ENCODE results near the gene SLC28A1. TPM values are rescaled to one million over a fixed set of nuclear protein-coding genes. Genes with fewer than 3 reads are reported as not detected.

Gene SLC28A1
- total RNA-seq, 1 donor from 2014 or later: 0.19 TPM

DNA sequence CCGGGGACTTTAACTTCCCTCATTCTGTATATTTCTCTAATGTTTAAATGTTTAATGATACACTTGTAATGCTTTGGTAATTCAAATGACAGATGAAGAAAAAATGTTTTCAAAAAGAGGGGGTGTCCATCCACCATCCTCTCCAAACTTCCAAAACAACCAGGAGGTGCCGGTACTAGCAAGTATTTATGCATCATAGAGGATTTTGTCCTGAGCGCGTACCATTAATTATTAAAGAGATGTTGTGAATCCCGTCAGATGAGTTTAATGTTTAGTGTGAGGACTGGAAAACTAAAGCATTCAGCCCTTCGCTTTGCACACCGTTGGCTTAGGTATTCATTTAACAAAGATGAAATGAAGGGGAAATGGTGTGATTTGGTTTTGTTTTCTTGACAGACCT, 1.3 kb downstream of the SLC28A1 start:
- DNase-seq (ENCODE audit: low spot score): no peak

DNA sequence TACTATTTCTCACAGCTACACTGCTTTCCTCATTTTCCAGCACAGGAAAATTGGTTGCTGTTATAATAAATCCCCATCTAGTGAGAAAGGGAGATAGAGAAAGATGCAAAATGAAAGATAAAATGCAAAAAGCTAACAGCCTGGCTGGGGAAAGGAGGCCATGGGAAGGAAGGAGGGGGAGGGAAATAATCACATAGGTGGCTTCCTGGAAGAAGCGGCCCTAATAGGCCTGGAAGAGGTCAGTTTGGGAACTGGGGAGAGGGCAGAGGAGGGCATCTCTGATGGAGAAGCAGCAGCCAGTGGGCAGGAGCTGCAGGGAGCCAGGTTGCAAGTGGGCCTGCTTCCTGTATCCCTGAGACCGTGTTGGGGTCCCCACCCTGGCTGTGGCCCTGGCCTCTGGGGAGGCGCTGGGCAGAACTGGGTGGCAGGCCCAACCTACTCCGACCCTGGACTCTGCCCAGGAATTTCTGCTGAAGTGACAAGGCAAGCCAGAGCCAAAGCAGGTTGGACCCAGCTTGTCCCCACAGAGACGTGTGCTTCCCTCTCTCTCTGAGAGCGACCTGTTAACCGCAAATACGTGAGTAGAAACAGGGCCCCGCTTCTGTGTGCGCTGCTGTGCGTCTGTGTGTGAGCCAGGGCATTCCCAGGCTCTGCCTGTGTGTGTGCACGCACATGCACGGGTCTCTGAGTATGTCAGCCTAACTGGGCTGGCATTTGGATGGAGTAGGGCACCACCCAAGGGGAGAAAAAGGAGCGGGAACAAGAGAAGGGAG, 1.9 kb downstream of the SLC28A1 start:
- peak; percentile 68 for DNase-seq (ENCODE audit: low spot score)

DNA sequence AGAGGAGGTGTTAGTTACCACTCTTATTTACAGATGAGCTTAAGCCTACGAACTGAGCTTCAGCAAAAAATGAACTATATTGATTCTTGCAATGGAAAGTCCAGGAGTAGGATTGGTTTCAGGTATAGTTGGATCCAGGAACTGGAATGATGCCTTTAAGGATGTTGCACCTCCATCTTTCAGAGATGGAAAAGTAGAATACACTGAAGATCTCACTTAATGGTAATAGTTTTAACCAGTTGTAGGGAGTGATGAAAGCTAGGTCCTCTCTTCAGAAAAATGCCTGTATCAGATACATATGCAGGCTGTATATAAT, 2.5 kb downstream of the SLC28A1 start:
- no peak for DNase-seq (ENCODE audit: low spot score)

- DNase-seq (ENCODE audit: low spot score): no peak
Observed at GRCh38 chr15:84887938-84888337, 3.5 kb downstream of the SLC28A1 start.

DNA sequence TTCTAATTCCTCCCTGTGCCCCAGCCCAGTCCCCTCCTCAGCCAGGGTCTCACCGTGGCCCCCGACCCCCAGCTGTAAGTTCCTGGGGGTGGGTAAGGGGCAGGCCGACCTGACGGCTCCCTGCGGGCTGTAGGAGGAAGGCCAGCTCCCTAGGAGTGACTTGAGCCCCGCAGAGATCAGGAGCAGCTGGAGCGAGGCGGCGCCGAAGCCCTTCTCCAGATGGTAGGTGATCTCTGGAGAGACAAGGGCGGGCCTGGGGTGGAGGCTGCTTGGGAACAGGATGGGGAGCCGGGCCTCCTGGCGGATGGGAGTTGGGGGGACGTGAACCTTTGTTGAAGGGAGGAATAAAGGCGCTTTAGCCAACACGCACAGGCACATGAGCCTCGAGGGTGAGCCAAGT, 4.2 kb downstream of the SLC28A1 start:
- no peak for DNase-seq (ENCODE audit: low spot score)

- DNase-seq (ENCODE audit: low spot score): no peak
Observed at GRCh38 chr15:84889313-84889990, 5.0 kb downstream of the SLC28A1 start.

GRCh38 chr15:84889991-84890669, 5.7 kb downstream of the SLC28A1 start:
- DNase-seq (ENCODE audit: low spot score): no peak

- DNase-seq (ENCODE audit: low spot score): no peak
Observed at GRCh38 chr15:84890670-84891162, 6.3 kb downstream of the SLC28A1 start.

- DNase-seq (ENCODE audit: low spot score): no peak
Observed at GRCh38 chr15:84891339-84891738, 6.9 kb downstream of the SLC28A1 start.

DNA sequence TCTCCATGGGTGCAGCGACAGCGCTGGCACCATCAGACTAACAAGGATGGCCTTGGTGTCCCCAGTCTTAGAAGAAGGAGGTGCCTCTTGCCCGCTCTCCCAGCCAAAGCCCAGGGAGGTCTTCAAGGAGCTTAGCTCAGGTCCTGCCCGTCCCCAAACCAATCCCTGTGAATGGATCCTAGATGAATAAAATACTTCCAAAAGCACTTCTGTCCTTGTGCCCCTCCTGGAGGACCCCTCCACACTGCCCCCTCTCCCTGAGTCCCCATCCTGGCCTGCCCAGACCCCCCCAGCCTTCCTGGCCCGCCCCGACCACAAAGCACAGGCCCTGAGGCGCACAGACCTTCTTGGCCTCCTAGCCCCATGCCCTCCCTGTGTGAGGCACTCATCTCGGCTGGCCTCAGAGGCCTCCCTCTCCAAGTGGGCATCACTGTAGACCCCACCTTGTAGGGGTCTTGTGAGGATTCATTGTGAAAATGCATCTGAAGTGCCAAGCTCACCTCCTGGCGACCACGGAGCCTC, 8.4 kb downstream of the SLC28A1 start:
- no peak for DNase-seq (ENCODE audit: low spot score)

- no peak for DNase-seq (ENCODE audit: low spot score)
Observed at GRCh38 chr15:84893607-84894006, 9.1 kb downstream of the SLC28A1 start.

GRCh38 chr15:84894736-84895425, 10.4 kb downstream of the SLC28A1 start:
- peak; percentile 78 for DNase-seq (ENCODE audit: low spot score)

DNA sequence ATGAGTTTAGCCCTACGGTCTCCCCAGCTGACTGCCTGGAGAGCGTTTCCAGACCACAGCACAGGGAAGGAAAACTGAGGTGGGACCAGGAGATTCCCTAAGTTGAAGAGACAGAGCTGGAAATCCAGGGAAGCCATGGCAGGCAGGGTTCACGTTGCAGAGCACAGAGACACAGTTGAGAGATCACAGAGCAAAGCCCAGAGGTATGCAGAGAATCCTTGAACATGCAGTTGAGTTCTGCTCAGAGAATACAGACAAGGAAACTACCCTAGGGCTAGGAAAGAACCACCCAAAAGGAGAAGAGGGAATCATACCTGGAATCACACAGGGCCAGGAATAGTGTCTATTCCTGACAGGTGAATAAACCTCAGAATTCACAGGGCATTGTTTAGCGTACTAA, 14.3 kb downstream of the SLC28A1 start:
- no peak for DNase-seq (ENCODE audit: low spot score)

- DNase-seq (ENCODE audit: low spot score): no peak
Observed at GRCh38 chr15:84899750-84900149, 15.3 kb downstream of the SLC28A1 start.

GRCh38 chr15:84901540-84901939, 17.1 kb downstream of the SLC28A1 start:
- no peak for DNase-seq (ENCODE audit: low spot score)

GRCh38 chr15:84903751-84904150, 19.3 kb downstream of the SLC28A1 start:
- no peak for DNase-seq (ENCODE audit: low spot score)

DNA sequence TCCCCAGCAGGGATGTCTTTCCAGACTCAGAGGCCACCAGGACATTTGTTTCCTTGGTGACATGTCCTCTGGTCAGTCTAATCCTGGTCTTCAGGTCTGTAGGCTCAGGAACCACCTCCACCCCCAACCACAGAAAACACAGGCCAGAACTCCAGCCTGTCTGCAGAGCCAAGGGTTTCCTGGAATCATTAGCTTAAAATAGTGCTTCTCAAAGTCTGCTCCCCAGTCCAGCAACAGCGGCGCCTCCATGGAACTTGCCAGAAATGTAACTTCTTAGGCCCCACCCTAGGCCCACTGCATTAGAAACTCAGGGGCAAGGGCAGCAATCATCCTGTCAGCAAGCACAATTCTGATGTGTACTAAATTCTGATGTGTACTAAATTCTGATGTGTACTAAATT, 20.0 kb downstream of the SLC28A1 start:
- DNase-seq (ENCODE audit: low spot score): no peak

GRCh38 chr15:84905016-84905916, 20.8 kb downstream of the SLC28A1 start:
- DNase-seq (ENCODE audit: low spot score): no peak

GRCh38 chr15:84907731-84908130, 23.3 kb downstream of the SLC28A1 start:
- no peak for DNase-seq (ENCODE audit: low spot score)

DNA sequence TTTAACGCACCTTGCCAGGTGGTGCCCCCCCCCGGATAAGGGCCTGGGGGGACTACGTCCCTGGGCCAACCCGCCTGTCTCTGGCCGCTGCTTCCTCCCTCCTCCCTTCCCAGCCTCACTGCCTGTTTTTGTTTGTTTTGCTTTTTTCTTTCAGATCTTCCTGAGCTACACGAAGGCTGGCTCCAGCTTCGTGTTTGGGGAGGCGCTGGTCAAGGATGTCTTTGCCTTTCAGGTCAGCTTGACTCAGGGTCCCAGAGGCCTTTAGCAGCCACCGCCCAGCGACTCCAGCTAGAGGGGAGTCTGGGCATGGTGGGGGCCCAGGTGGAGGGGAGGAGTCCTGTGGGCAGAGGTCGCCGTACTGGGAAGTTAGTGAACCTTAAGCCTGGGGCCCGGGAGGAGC, 24.1 kb downstream of the SLC28A1 start:
- no peak for DNase-seq (ENCODE audit: low spot score)
